GM18873 (cell line): ENCODE measurements around the gene SLC35B1.
"Not testable (repeated sequence)": the region's sequence is repeated elsewhere in the genome, so short reads cannot be mapped to it uniquely, and the experiment has no call there.

Experiments
- ATAC-seq: cut with Tn5 transposase; IDR thresholded peaks from one replicate; pipeline ENCODE4 v1.9.1; 2021; ENCODE audit warnings: mild to moderate bottlenecking, moderate library complexity, moderate number of reproducible peaks; ENCODE audit not compliant: unreplicated experiment, low FRiP score

SLC35B1 gene

GRCh38 chr17:49677134-49677932 is 30.4 kb downstream of the SLC35B1 start:
- ATAC-seq: peak; percentile 22

DNA sequence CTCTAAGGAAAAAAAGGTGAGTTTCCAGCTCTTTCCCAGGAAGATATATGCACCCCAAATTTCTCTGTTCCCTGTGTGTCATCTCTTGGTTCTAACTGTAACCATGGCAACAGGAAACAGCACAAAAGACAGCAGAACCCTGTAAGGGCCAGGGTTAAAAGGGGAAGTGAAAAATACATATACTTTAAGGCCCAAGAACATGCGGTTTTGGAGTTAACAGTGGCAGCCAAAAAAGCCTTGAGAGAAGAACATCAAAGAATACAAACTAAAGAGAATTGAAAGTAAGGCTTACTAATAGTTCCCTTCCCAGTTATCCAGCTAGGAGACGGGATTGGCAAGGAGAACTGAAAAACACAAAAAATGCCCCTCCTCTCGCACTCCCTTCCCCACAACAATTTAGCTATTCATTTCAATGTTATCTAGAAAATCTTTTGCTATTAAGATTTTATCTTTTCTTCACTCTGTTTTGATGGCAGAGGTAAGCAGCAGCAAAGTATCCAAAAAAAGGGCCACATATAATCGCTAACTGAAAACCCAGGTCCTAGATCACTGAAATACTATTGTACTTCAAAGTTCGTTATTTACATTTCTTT is 31.4 kb downstream of the SLC35B1 start:
- peak; percentile 67 for ATAC-seq

- no peak for ATAC-seq
These were observed 33.3 kb downstream of the SLC35B1 start for GRCh38 chr17:49674507-49674906.

DNA sequence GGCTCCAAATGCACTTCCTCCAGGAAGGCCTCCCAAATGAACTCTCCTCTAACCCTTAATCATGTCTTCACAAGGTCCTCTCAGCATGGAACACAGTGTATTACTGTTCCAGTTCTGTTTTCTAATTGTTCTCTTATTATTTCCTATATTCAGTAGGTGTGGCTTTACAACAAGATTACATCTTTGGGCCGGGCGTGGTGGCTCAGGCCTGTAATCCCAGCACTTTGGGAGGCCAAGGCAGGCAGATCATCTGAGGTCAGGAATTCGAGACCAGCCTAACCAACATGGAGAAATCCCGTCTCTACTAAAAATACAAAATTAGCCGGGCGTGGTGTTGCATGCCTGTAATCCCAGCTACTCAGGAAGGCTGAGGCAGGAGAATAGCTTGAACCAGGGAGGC is 34.1 kb downstream of the SLC35B1 start:
- ATAC-seq: not testable (repeated sequence)

- ATAC-seq: no peak
These were observed 37.1 kb downstream of the SLC35B1 start for GRCh38 chr17:49670641-49671040.

DNA sequence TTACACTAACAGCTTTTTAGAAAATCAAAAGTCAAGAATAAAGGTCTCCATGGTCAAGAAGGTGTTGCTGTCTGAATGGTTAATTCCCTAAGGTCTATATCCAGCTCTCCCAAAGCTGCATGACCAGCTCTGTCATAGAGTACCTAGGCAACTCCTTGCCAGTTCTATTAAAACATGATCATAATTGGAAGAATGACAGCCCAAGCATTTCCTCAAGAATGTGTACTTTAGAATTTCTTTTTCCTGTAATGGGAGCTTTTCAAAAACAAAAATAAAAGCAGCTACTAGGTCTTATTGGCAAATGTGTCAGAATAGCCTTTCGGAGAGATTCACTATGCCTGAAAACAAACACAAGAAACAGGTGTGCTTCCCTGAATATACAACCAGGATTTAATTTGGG is 37.8 kb downstream of the SLC35B1 start:
- ATAC-seq: no peak

DNA sequence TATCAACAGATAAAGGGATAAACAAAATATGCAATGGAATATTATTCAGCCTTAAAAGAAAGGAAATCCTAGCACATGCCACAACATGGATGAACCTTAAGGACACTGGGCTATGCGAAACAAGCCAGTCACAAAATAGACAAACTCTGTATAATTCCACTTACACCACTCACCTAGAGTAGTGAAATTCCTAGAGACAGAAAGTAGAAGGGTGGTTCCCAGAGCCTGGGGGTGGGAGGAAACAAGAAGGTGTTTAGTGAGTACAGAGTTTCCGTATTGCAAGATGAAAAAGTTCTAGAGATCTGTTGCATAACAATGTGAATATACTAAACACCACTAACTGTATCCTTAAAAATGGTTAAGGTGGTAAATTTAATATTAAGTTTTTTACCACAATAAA is 39.9 kb downstream of the SLC35B1 start:
- no peak for ATAC-seq

GRCh38 chr17:49664706-49665211 is 43.0 kb downstream of the SLC35B1 start:
- no peak for ATAC-seq

GRCh38 chr17:49659661-49660382 is 47.9 kb downstream of the SLC35B1 start:
- ATAC-seq: no peak

DNA sequence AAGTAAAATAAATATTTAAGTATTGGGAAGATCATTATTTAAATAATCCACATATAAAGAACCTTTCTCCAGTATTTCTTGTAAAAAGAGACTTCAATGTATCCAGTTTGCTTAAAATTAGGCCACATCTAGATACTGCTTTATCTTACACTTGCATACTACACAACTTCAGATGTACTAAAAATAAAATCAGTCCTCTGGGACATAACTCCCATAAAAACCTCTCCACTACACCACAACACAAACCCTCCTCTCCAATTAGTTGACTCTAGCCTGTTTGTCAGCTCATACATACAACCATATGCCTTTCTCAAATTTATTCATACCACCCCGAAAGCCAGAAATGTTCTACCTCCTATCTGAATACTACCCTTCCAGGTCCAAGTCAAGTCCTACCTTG is 51.5 kb downstream of the SLC35B1 start:
- ATAC-seq: no peak
